Stomach (tissue), 4 donors: ENCODE results near the gene CTSW.

ENCODE experiments used
- CTCF ChIP-seq, 7 experiments: fragments of 450-650 bp in 4 of 7; fragments of 200-600 bp in 3 of 7; sonication (generic) in 3 of 7; IDR thresholded peaks; one replicate each; pipeline ENCODE4 v1.5.1; 2016 to 2019; ENCODE audit warnings: antibody characterized with exemption in 7 of 7, control low read depth in 2 of 7, mild to moderate bottlenecking in 1 of 7
- EP300 ChIP-seq: sonication (generic); formaldehyde crosslinking; IDR thresholded peaks from one replicate; pipeline ENCODE4 v1.6.1; 2017; ENCODE audit warnings: antibody characterized with exemption

GRCh38 chr11:65833297-65834030, 46.2 kb upstream of the CTSW start, which contains the start of gene SNX32:
- no peak for TF ChIP-seq EP300
- TF ChIP-seq CTCF (IDR thresholded peaks at IDR 0.05) = no peak
